HCEC 1CT (cell line): Measurements from ENCODE around the gene SAMD4A.
"Not testable (repeated sequence)": the region's sequence is repeated elsewhere in the genome, so short reads cannot be mapped to it uniquely, and the experiment has no call there.

Experiments used
- DNase-seq: peaks from one replicate; pipeline ENCODE4 v3.0.0-alpha.2; 2017

Gene SAMD4A

GRCh38 chr14:54789166-54789565 is 222.2 kb downstream of the SAMD4A start:
- DNase-seq: no peak

- DNase-seq: no peak
Observed at GRCh38 chr14:54789781-54790480, 223.0 kb downstream of the SAMD4A start.

GRCh38 chr14:54791001-54791400 is 224.1 kb downstream of the SAMD4A start:
- DNase-seq: no peak

GRCh38 chr14:54792288-54792687 is 225.4 kb downstream of the SAMD4A start:
- DNase-seq: no peak

- DNase-seq: no peak
Observed at GRCh38 chr14:54794159-54794558, 227.2 kb downstream of the SAMD4A start.

GRCh38 chr14:54794796-54795195 is 227.9 kb downstream of the SAMD4A start:
- DNase-seq: no peak

GRCh38 chr14:54796961-54797360 is 230.0 kb downstream of the SAMD4A start:
- DNase-seq: peak; percentile 82

- DNase-seq: no peak
Observed at GRCh38 chr14:54797556-54797955, 230.6 kb downstream of the SAMD4A start.

GRCh38 chr14:54797986-54798385 is 231.1 kb downstream of the SAMD4A start:
- DNase-seq: no peak

- no peak for DNase-seq
Observed at GRCh38 chr14:54798465-54799124, 231.7 kb downstream of the SAMD4A start.

GRCh38 chr14:54801482-54801881 is 234.6 kb downstream of the SAMD4A start:
- not testable (repeated sequence) for DNase-seq

- no peak for DNase-seq
Observed at GRCh38 chr14:54803396-54803795, 236.5 kb downstream of the SAMD4A start.

GRCh38 chr14:54803926-54804537 is 237.1 kb downstream of the SAMD4A start:
- DNase-seq: no peak

- no peak for DNase-seq
Observed at GRCh38 chr14:54804538-54805041, 237.7 kb downstream of the SAMD4A start.

GRCh38 chr14:54805070-54805444 is 238.1 kb downstream of the SAMD4A start:
- no peak for DNase-seq

- DNase-seq: peak; percentile 75
Observed at GRCh38 chr14:54805445-54806322, 238.8 kb downstream of the SAMD4A start.

GRCh38 chr14:54806616-54807015 is 239.7 kb downstream of the SAMD4A start:
- DNase-seq: no peak

- DNase-seq: no peak
Observed at GRCh38 chr14:54807428-54807827, 240.5 kb downstream of the SAMD4A start.

GRCh38 chr14:54807881-54808280 is 241.0 kb downstream of the SAMD4A start:
- DNase-seq: no peak

- DNase-seq: no peak
Observed at GRCh38 chr14:54808326-54809161, 241.6 kb downstream of the SAMD4A start.

GRCh38 chr14:54809767-54810166 is 242.8 kb downstream of the SAMD4A start:
- no peak for DNase-seq

- no peak for DNase-seq
Observed at GRCh38 chr14:54812617-54813016, 245.7 kb downstream of the SAMD4A start.
